RWPE1 (cell line): ENCODE measurements around the gene PRKCH.

Experiments
- CTCF ChIA-PET: fragments of 350-600 bp; sonication (Branson Sonifier 250); formaldehyde crosslinking; extraction: SDS; loops from one replicate; lab custom pipeline; 2021; lab: Yijun Ruan, JAX
- POLR2A ChIA-PET: fragments of 400-600 bp; formaldehyde crosslinking; extraction: SDS; loops from one replicate; lab custom pipeline; 2020; ENCODE audit warnings: antibody characterized with exemption; ENCODE audit not compliant: low non-redundant PET; lab: Yijun Ruan, JAX
- DNase-seq: peaks from one replicate; pipeline ENCODE4 v3.0.0; 2012; ENCODE audit warnings: low spot score
- H3K27ac ChIP-seq: fragments of 450-650 bp; 2 replicates; pipeline ENCODE4 v1.5.1; 2017
- TF ChIP-seq, protein P1 (sequence below): fragments of 450-650 bp; conservative IDR thresholded peaks from 2 replicates; pipeline ENCODE4 v1.5.1; 2017; ENCODE audit warnings: low read depth, mild to moderate bottlenecking

Gene PRKCH

DNA sequence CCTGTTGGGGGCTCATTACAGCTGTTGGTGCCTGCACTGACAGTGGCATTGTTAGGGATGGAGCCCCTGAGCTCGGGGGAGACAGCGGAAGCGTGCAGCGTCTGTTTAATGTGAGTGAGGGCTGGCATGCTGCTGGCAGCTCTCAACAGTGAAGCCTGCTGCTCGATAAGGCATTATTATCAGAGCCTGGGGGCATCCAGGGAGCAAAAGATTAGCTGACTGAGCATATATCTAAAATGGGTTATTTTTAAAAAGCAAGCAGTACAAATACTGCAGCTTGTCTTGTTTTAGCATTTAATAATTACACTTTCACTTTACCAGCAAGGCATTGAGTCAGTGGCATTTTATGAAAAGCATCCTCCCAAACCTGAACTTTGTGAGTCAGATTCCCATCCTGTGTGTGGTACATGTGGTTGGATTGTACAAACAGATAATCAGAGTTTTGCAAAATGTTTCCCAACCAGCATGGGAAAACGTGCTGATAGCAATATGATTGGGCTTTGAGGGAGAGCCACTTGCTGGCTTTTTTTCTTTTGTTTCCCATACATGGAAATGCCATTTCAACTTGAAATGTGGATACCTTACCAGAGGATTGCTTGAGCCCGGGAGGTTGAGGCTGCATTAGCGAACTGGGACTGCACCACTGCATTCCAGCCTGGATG lies 150.8 kb downstream of the PRKCH start:
- POLR2A ChIA-PET = interaction anchor here (0.5 kb wide), 1 partner anchor 348 kb away, joined by 3 read pairs; no protein-coding TSS in a partner anchor
- peak; percentile 84 for DNase-seq
- TF ChIP-seq, protein P1, sequence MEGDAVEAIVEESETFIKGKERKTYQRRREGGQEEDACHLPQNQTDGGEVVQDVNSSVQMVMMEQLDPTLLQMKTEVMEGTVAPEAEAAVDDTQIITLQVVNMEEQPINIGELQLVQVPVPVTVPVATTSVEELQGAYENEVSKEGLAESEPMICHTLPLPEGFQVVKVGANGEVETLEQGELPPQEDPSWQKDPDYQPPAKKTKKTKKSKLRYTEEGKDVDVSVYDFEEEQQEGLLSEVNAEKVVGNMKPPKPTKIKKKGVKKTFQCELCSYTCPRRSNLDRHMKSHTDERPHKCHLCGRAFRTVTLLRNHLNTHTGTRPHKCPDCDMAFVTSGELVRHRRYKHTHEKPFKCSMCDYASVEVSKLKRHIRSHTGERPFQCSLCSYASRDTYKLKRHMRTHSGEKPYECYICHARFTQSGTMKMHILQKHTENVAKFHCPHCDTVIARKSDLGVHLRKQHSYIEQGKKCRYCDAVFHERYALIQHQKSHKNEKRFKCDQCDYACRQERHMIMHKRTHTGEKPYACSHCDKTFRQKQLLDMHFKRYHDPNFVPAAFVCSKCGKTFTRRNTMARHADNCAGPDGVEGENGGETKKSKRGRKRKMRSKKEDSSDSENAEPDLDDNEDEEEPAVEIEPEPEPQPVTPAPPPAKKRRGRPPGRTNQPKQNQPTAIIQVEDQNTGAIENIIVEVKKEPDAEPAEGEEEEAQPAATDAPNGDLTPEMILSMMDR = no peak
- peak overlapping the region; percentile 94 for H3K27ac ChIP-seq
- CTCF ChIA-PET = interaction anchor here (0.6 kb wide), 2 partner anchors 185 to 255 kb away, joined by 3 to 4 read pairs; no protein-coding TSS in a partner anchor

DNA sequence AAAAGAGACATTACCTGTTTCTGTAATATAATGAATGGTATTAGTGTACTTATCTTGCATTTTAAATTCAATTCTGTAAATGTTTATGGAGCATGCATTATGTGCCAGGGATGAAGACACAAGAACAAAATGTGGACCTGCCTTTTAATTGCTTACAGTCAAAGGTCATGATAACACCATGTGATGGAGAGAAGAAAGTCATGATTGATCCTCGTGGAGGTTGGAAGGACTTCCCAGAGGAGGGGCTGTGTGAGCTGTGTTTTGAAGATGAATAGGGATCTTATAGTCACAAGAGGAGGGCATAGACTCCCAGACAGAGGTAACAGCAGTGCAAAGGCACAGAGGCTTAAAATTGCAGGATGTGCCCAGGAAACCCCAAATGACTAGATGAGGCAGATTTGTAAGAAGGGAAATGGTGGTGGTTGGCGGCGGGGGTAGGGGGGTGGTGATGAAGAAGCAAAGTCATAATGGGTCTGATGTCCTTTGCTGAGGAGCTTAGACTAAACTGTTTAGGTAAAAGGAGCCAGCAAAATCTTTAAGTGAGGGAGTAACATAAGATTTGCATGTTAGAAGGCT lies 151.5 kb downstream of the PRKCH start:
- POLR2A ChIA-PET = no interaction called here
- H3K27ac ChIP-seq = peak overlapping the region; percentile 43
- CTCF ChIA-PET = interaction anchor here (0.6 kb wide), 1 partner anchor 256 kb away, joined by 3 read pairs; no protein-coding TSS in a partner anchor
- TF ChIP-seq, protein P1 = no peak
- no peak for DNase-seq

GRCh38 chr14:61474015-61474414 lies 152.6 kb downstream of the PRKCH start:
- ChIA-PET CTCF (interaction anchor here (0.6 kb wide), 1 partner anchor 122 kb away, joined by 7 read pairs; no protein-coding TSS in a partner anchor), POLR2A (no interaction called here)
- TF ChIP-seq, protein P1 = no peak
- DNase-seq = no peak
- H3K27ac ChIP-seq = no peak overlapping the region

DNA sequence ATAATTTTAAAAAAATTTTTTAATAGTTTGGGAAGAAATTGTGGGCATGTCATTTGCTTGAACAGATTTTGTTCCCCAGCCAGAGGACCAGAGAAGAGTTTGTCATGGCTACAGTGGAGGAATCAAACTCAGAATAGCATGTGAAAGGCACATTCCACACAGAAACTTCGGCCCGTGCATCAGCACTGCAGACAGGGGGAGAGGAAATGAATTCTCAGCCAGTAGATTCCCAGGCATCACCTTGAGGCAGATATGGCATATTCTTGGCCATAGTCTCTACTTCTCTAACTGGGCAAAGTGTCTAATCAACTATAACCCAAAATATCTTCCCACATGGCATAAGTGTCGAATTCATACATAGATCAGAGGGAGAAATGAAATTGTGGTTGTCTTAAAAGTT lies 153.3 kb downstream of the PRKCH start:
- ChIA-PET CTCF (interaction anchor here (0.5 to 1.1 kb wide), 3 partner anchors 29 to 723 kb away, joined by 3 read pairs; no protein-coding TSS in a partner anchor), POLR2A (no interaction called here)
- TF ChIP-seq, protein P1 = no peak
- no peak for DNase-seq
- no peak overlapping the region for H3K27ac ChIP-seq

DNA sequence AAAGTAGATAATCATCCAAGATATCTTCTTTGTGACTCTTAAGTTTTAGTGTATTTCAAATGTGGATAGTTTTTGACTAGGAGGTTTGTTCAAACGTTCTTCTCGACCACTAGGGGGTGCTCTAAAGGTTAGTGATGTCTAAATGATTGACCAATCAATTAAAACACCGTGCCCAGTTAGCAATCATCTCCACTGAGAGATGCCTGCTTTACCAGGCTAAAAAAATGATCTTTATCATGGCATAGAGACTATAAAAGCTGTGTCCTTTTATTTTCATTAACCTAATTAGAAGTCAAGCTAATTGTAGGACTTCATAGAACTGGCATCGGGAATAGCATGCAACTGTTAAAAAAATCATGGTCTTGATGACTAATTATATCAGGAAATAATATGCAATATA lies 153.9 kb downstream of the PRKCH start:
- TF ChIP-seq, protein P1 = peak; percentile 60
- peak; percentile 41 for DNase-seq
- CTCF ChIA-PET = interaction anchor here (0.6 to 1.1 kb wide), 6 partner anchors 28 to 858 kb away, joined by 3 to 4 read pairs (median 3); no protein-coding TSS in a partner anchor
- no peak overlapping the region for H3K27ac ChIP-seq
- POLR2A ChIA-PET = no interaction called here

GRCh38 chr14:61476105-61476753 lies 154.8 kb downstream of the PRKCH start:
- CTCF ChIA-PET = interaction anchor here (0.6 to 0.7 kb wide), 2 partner anchors 207 to 859 kb away, joined by 3 to 4 read pairs; no protein-coding TSS in a partner anchor
- POLR2A ChIA-PET = no interaction called here
- TF ChIP-seq, protein P1 = no peak

More at GRCh38 chr14:61476105-61476753, 154.8 kb downstream of the PRKCH start:
- no peak overlapping the region for H3K27ac ChIP-seq
- no peak for DNase-seq
